GM18870 (cell line): ENCODE measurements around the gene TEN1.

ENCODE experiments used
- ATAC-seq: cut with Tn5 transposase; IDR thresholded peaks from one replicate; pipeline ENCODE4 v1.9.1; 2021; ENCODE audit warnings: moderate library complexity; ENCODE audit not compliant: unreplicated experiment

TEN1 gene

GRCh38 chr17:75976175-75976848 lies 2.7 kb upstream of the TEN1 start:
- no peak for ATAC-seq

DNA sequence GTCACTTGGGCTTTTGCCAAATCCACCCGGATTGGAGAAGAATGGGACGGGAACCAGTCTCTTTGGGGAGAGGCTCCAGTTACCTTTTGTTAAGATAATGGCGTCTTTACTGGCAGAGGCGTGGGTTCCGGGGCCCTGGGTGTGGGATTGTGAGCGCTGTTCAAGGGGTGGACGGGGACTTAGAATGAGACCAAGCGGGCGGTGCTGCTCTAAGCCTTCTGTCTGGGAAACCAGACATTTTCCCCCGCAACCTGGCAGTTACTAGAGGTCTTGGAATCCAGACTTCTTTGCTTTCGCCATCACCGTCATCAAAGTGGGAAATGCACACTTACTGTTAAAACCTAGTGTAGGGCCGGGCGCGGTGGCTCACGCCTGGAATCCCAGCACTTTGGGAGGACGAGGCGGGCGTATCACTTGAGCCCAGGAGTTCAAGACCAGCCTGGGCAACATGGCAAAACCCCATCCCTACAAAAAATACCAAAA lies 706 bp downstream of the TEN1 start:
- no peak for ATAC-seq

DNA sequence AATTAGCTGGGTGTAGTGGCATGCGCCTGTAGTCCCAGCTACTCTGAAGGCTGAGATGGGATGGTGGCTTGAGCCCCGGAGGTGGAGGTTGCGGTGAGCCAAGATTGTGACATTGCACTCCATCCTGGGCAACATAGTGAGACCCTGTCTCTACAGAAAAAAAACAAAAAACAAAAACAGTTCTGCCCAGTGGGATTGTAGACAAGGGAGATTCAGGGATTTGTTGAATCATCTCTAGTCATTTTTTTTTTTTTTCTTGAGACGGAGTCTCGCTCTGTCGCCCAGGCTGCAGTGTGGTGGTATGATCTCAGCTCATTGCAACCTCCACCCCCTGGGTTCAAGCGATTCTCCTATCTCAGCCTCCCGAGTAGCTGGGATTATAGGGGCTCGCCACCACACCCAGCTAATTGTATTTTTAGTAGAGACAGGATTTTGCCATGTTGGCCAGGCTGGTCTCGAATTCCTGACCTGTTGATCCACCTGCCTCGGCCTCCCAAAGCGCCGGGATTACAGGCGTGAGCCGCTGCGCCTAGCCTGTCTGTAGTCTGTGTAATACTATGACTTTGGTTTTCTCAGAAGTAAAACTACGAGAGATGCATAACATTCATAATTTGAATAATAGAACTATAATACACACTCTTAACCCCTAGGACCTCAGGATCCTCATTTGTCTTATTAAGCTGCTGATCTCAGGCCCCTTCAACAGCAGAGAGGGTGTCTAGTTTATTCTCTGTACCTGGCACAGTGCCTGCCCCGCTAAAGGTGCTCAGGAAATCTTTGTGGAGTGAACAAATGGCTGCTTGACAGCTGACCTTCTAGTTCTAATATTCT lies 1.4 kb downstream of the TEN1 start:
- no peak for ATAC-seq

DNA sequence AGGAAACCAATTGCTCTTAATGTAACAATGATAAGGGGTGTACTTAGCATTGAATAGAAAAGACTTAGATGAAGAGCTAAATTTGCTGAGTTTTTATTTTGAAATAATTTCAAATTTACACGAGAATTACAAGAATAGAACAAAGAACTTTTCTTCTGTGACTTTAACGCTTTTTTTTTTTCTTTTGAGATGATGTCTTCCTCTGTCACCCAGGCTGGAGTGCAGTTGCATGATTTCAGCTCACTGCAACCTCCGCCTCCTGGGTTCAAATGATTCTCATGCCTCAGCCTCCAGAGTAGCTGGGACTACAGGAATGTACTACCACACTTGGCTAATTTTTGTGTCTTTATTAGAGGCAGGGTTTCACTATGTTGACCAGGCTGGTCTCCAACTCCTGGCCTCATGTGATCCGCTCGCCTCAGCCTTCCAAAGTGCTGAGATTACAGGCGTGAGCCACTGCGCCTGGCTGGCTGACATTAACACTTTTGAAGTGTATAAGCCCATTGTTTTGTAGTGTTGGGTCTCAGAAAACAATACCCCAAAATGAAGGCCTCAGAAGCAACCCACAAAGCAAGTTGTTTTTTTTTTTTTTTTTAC lies 2.1 kb downstream of the TEN1 start:
- no peak for ATAC-seq

- ATAC-seq, result no peak
These were observed 4.6 kb downstream of the TEN1 start for GRCh38 chr17:75983501-75984181.

DNA sequence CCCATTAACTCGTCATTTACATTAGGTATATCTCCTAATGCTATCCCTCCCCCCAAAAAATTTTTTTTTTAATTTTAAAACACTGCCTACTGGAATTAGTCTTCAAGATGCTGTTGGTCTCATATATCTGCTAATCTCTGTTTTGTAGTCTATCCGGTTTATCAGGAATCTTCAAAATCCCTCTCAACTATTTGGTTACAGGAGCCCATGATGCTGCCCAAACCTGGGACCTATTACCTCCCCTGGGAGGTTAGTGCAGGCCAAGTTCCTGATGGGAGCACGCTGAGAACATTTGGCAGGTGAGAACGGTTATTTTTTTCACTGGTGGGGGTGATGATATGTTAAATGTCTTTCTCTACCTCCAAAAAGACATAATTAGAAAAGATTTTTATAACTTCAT lies 6.9 kb downstream of the TEN1 start:
- no peak for ATAC-seq

DNA sequence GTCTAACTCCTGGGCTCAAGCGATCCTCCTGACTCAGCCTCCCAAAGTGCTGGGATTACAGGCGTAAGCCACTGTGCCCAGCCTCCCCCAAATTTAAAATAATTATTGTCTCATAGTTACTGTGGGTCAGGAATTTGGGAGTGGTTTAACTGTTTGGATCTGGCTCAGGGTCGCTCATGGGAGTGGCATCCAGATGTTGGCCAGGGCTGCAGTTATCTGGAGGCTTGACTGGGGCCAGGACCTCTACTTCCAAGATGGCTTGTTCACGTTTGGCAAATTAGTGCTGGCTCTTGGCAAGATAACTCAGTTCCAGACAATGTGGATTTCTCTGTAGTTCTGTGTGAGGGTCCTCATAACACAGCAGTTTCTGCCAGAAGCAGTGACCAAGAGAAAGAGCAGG lies 8.0 kb downstream of the TEN1 start:
- no peak for ATAC-seq

DNA sequence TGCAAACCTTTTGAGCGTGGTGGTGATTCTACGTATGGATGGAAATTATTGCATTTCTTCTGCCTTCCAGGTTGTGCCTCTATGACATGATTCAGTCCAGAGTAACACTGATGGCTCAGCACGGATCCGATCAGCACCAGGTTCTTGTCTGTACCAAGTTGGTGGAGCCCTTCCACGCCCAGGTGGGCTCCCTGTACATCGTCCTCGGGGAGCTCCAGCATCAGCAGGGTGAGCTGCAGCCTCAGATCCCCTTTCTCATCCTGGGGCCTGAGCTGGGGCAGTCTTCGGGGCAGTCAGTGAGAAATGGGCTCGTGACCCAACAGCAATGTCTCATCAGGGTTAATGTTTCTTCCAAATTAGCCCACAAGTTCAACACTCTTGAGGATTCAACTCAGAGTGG lies 12.4 kb downstream of the TEN1 start:
- ATAC-seq, result no peak

GRCh38 chr17:75994802-75995370 lies 15.8 kb downstream of the TEN1 start:
- no peak for ATAC-seq

- ATAC-seq, result no peak
These were observed 16.4 kb downstream of the TEN1 start for GRCh38 chr17:75995385-75995925.

DNA sequence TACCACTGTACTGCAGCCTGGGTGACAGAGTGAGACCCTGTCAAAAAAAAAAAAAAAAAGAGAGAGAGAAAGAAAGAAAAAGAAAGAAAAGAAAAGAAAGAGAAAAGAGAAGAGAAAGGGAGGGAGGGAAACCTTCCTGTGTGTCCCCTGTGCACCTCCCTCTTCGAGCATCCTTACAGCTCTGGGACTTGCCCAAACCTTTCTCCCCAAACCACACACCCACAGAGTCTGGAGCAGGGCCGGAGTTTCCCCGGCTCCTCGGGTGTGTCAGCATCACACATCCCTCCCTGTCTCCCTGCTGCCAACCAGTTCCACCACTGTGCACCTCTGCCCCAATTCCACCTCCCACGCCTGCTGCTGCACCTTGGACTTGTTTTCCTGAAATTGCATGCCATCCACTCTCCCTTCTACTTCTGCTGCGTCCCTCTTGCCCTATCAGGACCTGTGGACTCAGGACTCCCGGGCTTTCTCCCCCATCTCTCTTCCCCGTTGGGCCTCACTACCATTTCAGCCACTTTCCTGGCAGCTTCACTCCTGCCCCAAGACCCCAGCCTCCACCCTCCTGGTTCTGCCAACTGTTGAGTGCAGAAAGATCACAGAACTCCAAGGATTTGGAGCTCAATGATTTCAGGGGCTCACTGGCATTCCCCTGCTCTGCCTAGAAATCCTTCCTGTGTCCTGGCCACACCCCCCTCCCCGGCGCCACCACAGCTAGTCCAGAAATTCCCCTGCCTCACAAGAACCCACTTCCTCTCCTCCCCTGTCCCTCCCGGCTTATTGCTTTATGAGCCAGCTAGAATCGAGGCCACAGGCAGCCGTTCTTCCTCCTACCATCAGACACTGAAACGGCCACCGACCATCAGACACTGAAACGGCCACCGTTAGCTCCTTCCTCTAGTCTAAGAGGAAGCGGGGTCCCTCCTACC lies 17.9 kb downstream of the TEN1 start:
- ATAC-seq, result no peak

DNA sequence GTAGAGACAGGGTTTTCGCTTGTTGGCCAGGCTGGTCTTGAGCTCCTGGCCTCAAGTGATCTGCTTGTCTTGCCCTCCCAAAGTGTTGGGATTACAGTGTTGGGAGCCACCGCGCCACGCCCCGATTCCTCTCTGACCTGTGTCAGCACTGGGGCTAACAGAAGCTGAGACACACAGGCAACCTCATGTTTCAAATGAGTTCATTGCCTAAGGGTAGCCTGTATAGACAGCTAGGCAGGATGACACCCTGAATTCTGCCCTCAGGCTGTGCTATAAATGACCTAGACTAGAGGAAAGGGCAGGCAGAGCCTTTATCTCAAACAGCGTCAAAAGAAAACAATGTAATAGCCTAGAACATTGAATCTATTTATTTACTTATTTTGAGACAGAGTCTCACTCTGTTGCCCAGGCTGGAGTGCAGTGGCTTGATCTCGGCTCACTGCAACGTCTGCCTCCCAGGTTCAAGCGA lies 19.3 kb downstream of the TEN1 start:
- ATAC-seq, result no peak

- no peak for ATAC-seq
These were observed 21.1 kb downstream of the TEN1 start for GRCh38 chr17:76000016-76000754.

DNA sequence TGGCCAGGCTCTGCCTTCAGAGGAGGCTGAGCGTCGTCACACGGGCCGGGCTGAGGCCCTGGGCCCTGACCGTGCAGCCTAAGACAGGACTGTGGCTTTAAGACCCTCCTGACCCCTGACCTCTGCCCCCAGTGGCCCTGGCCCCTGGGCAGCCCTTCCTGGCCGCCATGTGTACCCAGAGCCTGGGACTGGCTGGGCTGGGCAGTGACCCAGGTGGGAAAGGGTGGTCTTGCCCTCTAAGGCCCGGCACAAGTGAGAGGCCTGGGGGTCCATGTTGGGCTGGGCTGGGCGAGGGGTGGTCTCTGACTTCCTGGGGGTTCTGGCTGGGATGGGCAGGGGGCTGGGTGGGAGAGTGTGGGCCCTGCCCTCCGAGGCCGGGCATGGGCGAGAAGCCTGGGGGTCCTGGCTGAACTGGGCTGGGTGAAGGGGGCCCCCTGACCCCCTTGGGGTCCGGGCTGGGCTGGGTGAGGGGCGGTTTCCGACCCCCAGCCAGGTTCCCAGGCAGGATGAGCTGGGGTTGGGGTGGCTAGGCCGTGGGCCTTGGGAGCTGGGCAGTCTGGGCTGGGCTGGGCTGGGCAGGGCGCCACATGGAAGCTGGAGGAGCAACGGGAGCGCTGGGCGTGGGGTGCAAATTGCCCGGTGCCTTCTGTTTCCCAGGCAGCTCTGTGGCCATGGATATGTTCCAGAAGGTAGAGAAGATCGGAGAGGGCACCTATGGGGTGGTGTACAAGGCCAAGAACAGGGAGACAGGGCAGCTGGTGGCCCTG lies 21.9 kb downstream of the TEN1 start, which contains the start of gene CDK3:
CDK3 (plus strand) TSS at position 101 of the 767 bp plus-strand sequence; CDS start at position 672, 571 bp downstream.
- no peak for ATAC-seq

GRCh38 chr17:76002100-76002499 lies 23.1 kb downstream of the TEN1 start:
- ATAC-seq, result no peak

GRCh38 chr17:76003915-76004314 lies 24.9 kb downstream of the TEN1 start:
- ATAC-seq, result no peak

DNA sequence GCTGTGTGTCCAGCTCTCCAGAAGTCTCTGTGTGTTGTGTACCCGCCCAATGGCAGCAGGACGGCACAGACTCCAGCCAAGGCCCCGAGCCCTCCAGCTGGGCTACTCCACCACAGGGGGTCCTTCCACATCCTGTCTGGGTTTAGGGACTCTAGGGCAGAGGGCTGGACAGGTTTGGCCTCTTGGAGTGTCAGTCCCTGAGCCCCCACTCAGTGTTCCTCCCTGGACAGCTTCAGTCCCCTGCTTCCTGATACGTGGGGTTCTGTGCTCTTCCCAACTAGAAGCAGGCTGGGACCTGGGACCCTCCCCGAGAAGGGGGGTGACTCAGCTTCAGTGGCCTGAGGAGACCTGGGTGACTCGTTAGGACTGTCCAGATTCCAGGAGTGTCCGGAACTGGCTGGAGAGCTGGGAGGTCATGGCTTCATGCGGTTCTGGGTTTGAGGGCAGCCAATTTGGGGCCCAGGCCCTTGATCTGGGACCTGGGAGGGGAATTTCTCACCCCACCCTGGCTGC lies 25.8 kb downstream of the TEN1 start:
- no peak for ATAC-seq
